Astrocyte (in vitro differentiated cells and primary cell): Measurements from ENCODE around the gene ELMO1.

Source experiments
- CTCF ChIP-seq: IDR thresholded peaks from 2 replicates; pipeline ENCODE4 v1.5.1; 2011; ENCODE audit warnings: low read depth, mild to moderate bottlenecking, inconsistent platforms, low read length, moderate library complexity; ENCODE audit not compliant: insufficient read depth
- EZH2 ChIP-seq: IDR thresholded peaks from 2 replicates; pipeline ENCODE4 v1.6.1; 2012; ENCODE audit warnings: mild to moderate bottlenecking, low read length, inconsistent platforms; ENCODE audit not compliant: insufficient read depth

DNA sequence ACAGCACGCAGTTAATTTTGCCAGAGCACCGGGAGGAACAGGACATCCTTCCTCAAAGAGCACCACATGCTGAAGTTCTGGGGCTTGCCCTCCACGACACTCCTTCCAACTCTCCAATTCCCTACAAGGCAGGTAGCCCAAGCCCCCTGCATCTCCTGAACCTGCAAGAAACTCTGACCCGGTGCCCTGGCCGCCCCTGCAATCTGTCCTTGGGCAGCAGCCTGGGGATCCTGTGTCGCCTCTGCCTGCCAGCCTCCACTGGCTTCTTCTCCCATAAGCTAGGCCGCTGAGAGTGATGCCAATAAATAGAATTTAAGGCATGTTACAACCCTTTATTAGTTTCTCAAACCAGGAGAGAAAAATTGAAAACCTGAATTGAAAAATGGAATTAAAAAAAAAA is 182.8 kb downstream of the ELMO1 start:
- TF ChIP-seq CTCF, result no peak
- no peak for TF ChIP-seq EZH2
